GM21825 (cell line): ENCODE data around the gene ELFN2.

ENCODE experiments used
- ATAC-seq: cut with Tn5 transposase; IDR thresholded peaks from one replicate; pipeline ENCODE4 v1.9.1; 2021; ENCODE audit warnings: mild to moderate bottlenecking, moderate library complexity; ENCODE audit not compliant: unreplicated experiment

The ELFN2 gene

DNA sequence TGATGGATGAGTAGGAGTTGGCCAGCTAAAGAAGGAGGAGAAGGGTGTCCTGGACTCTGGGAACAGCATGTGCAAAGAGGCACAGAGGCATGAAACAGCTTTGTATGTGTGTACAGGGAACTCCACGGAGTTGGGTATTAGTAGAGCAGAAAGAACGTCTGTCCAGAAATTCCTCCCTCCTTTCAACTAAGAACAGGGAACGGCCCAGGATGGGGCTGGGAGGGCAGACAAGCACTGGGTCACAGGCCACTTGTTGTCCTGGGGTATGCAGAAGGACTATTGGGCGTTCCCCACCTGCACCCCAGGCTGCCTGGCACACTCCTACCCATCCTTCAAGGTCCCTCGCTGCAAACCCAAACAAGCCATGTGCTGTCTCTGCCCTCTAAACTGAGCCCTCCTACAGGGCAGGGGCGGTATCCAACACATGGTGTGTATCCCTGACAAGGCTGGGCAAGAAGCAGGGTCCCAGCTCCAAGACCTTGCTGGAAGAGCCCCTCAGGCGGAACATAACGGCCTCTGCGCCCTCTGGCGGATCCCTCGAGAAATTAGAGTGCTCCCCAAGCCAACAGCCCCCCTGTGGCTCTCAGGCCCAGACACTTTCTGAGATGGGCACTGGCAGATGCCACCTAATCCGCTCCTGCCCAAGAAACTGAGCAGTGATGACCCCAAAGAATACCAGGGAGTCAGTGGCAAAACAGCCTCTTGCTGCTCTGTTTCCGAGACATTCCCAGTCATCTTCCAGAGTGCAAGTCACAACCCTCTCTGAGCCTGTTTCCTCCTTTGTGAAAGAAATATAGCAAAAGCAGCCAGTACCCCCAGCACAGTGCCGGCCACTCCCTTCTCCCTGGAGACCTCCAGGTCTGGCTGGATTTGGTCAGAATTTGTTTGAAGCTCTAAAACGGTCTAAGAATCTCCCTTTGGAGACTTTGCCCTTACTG is 1.6 kb upstream of the ELFN2 start:
- ATAC-seq, result no peak

DNA sequence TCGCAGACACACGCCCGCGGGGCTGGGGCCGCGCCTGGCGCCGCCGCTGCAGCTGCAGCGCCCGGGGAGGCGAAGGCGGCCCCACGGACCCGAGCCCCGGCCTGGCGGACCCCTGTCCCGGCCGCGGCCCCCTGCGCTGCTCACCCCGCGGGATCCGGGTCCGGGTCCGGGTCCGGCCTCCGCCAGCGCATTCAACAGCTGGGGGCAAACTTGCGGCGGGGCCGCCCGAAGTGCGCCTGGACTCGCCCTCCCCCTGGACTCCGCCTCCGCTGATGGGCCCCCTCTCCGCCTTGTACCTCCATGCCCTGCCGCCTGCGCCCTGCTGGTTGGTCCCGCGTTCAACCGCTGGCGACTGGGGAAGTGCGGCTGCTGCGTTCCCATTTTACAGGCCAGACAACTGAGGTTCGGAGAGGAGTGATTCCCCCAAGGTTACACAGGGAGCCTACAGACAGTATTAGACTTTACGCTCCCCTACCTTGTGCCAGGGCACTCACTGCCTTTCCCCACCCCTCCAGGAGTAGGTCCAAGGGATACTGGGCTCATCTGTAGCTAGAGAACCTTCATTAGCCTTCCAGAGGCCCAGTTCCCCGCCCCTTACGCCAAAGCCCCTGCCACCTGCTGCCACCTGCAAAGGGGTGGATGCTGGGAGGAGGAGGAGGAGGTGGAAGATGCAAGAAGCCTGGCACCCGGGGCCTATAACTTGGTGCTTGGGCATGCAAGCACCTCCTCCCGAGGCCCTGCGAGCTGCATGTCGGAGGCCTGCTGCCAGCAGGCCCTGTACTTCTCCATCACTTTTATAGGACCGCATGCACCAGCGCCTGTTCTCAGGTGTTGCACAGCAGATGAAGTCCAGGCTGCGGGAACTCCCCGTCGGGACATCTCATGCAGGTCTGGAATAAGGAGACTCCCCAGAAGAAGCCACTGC is 694 bp upstream of the ELFN2 start:
- ATAC-seq, result no peak

DNA sequence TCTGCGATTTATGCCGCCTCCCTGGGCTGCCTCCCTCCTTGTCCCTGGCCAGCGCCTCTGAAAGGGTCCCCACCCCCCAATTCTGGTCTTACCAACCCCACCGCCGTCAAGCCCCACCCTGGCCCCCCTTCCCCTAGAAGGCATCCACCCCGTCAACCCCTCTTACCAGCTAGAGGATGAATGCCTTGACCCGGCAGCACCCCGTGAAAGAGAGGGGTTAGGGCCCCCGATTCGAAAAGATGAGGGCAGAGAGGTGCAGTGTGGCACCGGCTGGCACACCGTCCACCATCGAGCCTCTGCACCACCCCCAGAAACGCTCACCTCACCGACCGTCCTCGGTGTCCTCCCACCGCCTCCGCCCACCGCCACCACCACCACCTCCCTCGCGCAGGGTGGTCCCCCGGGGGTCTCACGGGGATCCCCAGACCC is 559 bp downstream of the ELFN2 start:
- ATAC-seq, result no peak

DNA sequence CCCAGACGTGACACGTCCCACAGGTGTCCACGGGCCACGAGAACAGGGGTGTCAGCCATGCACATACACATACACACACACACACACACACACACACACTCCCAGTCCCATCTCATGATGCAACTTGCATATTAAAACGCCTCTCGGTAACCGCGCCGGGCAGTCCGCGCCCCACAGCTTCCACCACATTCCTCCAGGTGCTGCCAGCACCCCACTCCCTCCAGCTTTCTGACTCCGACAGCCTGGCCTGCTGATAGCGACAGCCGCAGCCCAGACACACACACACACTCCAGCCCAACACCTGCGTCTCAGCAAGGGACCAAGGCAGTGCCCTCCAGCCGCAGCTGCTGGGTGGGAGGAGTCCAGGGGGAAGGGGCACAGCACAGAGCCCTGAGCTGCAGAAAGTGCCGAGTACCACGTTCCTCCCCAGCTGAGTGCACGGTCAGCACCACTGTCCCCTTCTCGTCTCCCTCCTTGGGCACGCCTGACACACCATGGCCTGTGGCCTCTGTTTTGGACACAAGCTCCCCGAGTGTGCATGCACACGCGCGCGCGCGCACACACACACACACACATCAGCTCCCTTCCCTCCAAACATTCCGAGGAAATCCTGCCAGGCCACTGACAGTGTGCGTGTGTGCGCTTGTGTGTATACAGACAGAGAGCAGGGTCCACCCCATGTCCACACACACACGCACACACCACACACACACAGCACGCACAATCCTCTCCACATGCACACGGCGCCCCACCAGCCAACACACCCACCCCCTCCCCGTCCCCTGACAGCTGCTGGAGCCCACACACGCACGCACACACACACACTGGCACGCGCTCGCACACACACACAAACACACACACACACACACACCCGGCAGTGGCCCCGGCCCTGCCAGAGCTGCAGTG is 1.2 kb downstream of the ELFN2 start:
- no peak for ATAC-seq

DNA sequence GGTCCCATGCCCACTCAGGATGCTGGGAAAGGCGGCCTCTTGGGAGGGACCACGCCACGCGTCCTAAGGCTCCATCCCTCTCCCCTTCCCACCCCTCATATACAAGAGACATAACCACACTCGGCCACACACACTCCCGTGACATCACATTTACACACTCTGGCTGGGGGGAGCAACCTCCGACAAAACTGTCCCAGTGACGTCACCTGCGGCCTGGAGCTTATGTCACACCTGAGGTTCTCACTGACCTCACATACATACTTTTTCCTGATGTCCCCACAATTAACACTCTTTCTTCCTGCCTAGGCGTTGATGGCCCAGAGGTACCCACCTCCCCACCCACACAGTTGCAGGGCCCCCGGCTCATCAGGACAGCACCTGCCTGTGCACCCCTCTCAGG is 1.9 kb downstream of the ELFN2 start:
- no peak for ATAC-seq

DNA sequence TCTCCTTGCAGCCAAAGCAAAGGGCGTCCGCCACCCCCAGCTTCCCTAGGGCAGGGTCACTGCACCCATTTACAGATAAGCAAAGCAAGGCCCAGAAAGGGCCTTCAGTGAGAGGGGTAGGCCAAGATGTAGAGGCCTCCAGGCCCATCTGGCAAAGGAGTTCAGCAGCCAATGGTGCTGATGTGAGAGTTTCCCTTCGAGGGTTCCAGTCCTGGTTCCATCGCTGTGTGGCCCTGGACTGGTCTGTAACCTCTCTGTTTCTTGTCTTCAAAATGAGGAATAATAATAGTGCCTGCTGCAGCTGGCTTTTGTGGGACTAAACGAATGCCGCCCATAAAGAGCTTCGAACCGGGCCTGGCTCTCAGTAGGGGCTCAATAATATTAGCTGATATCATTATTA is 4.0 kb downstream of the ELFN2 start:
- no peak for ATAC-seq

DNA sequence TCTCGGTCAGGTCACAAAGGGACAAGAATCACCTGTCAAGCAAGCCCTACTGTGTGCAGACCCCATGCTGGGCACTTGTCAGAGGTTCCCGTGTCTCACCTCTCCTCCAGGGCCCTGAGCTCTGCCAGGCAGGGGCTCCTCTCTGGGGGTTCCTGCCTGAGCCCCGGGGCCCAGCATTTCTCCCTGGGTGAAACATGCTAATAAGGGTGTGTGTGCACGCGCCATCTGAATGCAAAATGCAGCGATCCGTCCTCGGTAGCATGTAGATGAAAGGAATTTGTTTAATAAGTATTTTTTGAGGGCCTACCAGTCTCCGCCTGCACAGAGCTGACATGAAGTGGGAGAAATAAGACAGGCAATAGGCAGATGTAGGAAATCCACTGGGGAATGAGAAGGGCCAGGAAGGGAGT is 5.8 kb downstream of the ELFN2 start:
- no peak for ATAC-seq

DNA sequence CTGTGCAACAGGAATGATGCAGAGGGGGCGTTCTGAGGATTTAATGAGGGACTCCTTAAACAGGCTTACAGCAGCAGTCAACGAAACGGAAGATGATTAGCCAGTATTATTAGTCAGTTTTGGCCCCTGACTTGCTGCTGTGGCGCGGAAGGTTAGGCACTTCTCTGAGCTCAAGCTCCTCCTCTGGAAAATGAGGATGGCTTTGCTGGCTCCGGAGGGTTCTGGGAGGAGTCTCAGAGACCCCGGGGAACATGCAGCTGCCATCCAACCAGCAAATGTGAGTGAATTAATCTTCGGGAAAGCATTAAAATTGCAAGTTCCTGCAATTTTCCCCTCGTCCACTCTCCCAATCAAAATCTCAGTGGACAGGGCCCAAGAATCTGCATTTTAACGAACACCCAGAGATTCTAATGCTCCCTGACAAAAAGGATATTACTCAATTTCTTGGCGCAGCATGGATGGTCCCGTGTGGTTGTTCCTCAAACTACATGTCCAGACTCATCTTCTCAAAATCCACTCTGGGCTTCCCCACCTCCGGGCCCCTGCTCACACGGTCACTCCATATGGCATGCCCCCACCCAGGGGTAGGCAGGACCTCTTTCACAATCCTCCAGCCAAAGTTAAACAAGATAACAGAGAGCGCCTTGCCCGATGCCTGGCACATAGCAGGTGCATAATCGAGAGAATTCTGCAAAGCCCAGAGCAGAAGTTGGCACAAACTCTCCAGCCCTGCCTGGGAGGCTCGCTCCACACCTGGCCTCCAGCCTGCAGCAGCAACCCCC is 6.4 kb downstream of the ELFN2 start:
- ATAC-seq, result no peak

DNA sequence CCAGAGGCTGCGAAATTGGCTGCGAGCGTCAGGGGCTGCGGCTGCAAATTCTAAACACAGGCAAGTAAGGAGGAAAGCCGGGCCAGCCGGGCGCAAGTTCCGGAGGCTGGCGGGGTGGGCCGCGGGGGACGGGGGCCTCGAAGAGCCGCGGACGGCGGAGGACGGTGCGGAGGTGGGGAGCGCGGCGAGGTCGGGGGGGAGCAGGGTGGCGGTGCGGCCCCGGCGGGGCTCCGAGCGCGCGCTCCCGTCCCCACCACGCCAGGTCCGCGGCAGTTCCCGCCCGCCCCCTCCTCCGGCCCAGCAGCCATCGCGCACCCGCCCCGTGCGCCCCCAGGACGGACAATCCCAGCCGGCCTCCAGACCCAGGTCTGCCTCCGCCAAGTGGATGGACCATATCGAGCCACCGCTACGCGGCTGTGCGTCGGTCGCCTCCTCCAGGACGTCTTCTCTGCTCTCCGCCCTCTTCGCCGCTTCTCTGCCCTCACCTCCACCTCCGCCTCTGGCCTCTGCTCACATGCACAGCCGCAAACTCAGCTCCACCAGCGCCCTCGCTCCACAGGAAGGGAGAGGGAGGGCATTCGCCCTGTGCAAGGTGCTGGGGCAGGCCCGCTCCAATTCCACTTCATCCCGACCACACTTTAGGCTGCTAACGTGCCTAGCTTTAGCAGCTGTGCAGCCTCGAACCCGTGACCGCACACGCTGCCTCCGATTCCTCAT is 7.2 kb downstream of the ELFN2 start:
- ATAC-seq, result no peak

DNA sequence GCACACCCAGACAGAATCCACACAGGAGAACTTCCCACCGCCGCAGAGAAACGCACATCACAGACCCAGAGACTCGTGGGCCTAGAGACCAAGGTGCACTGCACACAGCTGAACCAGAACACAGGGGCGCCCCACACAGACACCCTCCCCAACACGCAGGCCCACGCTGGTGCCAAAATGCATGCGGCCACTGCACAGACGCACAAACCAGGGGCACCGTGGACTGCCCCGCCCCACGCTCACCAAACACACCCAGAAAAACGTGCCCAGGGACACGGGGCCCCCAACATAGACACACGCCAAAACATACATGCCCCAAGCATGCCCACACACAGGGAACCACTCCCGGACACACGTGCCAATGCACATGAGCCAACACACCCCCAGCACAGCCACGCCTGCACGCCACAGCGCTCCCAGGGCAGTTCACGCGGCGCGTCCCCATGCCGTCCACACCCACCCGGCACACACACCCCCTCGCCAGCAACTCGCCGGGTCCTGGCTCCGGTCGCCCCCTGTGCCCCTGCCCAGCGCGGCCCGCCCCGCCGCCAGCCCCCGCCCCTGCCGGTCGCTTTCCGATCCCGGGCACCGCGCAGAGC is 7.8 kb downstream of the ELFN2 start:
- no peak for ATAC-seq

DNA sequence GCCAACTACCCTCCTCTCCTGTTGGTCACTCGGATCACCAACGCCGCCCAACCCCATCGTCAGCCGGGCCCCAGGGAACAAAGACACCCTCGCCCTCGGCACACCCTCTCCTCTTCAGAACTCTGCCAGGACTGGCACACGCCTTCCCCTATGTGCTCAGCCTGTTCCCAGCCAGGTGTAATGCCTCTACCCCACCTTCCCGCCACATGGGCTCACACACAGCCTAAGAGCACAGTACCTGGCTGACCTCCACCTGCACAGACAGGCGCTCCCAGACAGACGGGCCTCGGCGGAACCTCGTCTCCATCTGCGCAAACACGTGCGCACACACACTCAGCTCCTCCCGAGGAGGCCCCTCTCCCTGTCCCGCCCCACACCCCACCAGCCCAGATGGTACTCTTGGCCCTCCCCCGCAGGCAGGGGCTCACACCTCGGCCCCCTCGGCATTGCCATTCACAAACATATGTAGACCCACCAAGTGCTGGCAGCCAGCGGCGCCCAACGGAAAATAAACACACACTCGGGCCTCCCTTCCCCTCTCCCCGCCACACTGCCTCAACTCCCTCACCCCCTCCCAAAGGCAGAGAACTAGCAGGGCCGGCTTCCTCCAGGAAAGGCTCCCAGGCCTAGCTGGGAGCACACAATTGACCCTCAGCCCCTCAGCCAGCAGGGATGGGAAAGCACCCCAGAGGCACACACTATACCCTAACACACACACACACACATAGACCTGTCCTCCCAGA is 8.5 kb downstream of the ELFN2 start:
- no peak for ATAC-seq

DNA sequence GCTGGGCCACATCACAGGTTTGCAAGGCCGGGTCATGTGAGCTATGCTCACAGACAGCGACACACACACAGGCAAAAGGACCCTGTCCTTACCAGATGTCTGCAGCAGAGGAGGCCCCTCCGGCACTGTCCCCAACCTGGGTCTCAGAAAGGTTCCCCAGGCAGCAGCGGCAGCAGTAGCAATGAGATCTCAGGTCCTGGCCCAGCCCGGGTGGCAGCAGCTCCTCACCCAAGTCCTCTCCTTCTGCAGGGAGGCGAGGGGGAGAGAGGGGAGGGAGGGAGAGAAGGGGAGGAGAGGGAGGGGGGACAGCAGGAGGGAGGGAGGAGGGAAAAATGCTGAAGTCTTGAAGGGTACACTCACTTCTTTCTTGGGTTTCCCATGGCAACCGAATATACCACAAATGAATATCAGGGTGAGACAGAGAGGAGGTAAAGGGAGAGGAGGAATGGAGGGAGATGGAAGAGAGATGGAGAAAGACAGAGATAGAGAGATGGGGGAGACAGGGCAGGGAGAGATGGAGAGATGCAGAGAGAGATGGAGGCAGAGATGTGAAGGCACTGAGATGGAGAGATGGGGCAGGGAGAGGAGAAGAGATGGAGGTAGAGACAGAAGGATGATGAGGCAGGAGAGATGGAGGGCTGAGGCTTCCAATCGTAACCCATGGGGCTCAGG is 9.5 kb downstream of the ELFN2 start:
- no peak for ATAC-seq

DNA sequence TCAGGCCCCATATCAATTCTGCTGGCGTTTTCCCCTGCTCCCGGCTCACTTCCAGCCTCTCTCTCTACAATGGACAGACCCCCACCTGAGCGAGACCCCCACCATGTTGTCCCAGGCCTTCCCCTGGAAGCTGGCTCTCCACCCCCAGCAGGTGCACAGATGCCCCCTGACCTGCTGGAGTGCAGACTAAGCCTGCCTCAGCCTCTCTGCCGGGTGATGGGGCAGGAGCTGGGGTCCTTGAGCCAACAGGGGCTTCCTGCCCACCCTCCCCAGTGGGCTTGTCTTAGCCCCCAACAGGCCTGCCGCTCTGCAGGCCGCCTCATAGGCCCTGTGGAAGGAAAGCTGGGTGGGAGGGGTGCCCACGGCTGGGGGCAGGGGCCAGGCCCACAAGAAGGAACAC is 10.0 kb downstream of the ELFN2 start:
- no peak for ATAC-seq

DNA sequence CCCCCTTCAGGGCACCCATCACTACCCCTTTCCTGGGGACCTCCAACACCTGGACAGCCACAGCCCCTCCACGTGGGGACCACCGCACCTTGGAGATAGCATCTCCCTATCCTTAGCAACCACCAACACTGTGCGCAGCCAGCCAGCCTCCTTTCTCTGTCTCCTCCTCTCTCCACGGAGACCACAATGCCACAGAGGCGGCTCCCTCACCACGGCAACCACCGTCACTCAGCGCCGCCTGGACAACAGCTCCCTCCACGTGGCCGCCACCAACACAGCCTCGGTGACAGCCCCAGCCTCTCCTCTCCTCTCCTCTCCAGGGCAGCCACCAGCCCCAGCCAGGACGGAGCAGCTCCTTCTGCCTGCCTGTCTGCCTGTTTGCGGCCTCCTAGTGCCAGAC is 10.5 kb downstream of the ELFN2 start:
- ATAC-seq, result no peak

DNA sequence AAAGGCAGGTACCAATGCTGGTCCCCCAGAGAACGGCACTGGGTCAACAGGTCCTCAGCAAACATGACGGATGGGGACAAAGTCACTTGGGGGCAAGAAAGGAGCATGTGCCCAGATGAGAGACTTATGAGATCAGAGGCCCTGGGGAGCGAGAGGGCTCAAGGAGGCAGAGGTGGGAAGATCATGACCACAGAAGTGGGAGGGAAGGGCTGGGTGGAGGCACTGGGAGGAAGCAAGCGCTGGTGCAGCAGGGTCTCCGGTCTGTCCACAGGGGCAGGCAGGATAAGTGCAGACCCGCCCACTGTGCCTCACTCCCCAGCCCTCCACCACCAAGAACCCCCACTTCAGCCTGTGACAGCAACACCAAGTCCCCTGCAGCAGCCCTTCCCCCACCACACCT is 10.9 kb downstream of the ELFN2 start:
- no peak for ATAC-seq

DNA sequence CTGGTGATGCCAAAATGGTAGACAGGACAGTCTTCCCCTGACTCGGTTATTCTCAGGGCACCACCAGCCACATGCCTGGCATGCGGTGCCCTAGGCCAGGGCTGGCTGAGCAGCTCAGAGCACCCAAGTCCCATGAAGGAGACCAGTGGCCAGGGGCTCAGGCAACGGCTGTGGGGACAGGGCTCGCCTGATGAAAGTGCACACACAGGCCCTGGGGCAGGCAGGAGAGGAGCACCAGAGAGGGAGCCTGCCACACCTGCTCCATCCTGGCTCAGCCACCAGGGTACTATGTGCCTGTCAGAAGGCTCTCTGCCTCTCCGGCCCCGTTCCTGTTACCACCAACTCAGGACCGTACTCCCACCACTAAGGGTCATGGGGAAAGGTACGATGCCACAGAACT is 12.1 kb downstream of the ELFN2 start:
- ATAC-seq, result no peak

DNA sequence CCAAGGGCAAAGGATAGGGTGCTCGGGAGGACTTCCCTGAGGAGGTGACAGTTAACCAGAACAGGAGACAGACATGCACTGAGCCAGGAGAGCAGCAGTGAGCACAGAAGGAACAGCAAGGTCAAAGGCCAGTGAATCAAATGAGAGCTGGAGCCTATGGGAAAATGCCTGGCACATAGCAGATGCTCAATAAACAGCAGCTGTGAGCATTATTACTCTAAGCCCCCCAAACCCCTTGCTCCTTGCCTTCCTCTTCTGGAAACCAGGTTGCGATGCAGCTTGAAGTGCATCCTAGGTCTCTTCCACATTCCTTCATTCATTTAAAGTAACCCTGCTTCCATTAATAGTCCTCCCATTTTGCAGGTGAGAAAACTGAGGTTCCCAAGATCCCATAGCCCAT is 13.0 kb downstream of the ELFN2 start:
- no peak for ATAC-seq

DNA sequence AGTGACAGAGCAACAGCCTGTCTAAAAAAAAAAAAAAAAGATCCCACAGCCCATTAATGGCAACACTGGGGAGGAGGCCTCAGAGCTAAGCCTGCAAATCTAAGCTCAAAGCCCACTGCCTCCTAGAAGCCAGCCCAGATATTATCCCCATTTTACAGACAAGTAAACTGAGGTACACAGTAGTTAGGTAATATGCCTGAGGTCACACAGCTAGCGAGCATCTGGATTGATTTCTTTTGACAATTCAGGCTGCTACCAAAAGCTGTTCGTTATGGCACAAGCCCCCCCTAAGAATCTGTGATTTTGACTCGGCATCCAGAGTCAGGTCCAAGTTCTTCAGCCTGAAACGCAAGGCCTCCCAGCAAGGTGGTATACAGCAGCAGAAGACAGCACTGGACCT is 13.7 kb downstream of the ELFN2 start:
- ATAC-seq, result no peak
